ENCODE measurements around the gene C16orf74. TPM values are rescaled to one million over a fixed set of nuclear protein-coding genes. Genes with fewer than 3 reads are reported as not detected.
A peak's percentile ranks its signal among the peaks of the same experiment; 100 is the strongest.

C16orf74 gene
- total RNA-seq, 1 donor from 2014 or later, result not detected

DNA sequence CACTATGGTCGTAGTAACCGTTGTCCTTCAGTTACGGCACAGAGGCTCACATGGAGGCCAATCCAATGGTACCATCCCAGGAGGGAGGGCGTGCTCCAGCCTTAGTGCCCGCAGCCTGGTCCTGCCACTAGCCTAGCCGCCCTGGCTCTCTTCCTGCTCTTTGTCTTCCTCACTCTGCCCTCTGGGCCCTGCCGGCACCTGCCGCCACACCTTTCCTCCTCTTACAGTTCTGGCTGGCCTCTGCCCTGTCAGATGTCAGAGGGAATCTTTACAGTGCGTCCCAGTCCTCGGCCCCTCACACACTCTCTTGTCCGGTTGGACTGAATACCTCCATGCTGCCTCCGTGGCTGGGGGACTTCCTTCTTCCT lies 85.5 kb downstream of the C16orf74 start:
- H3K27ac Mint-ChIP-seq, result no peak overlapping the region
- DNase-seq (ENCODE audit: low spot score), result no peak
- H3K4me1 Mint-ChIP-seq (ENCODE audit: low read depth), result no peaks in the 10 kb centered on the region
- no peaks in the 10 kb centered on the region for H3K27me3 Mint-ChIP-seq (ENCODE audit: low read depth)
- no peaks in the 10 kb centered on the region for H3K9me3 Mint-ChIP-seq
- H3K4me3 Mint-ChIP-seq (ENCODE audit: low read depth), result no peak overlapping the region
- peaks cover 73% of the 10 kb centered on the region for H3K36me3 Mint-ChIP-seq (ENCODE audit: low read depth)
- intact Hi-C loops (cut with micrococcal nuclease), result no loop called here

DNA sequence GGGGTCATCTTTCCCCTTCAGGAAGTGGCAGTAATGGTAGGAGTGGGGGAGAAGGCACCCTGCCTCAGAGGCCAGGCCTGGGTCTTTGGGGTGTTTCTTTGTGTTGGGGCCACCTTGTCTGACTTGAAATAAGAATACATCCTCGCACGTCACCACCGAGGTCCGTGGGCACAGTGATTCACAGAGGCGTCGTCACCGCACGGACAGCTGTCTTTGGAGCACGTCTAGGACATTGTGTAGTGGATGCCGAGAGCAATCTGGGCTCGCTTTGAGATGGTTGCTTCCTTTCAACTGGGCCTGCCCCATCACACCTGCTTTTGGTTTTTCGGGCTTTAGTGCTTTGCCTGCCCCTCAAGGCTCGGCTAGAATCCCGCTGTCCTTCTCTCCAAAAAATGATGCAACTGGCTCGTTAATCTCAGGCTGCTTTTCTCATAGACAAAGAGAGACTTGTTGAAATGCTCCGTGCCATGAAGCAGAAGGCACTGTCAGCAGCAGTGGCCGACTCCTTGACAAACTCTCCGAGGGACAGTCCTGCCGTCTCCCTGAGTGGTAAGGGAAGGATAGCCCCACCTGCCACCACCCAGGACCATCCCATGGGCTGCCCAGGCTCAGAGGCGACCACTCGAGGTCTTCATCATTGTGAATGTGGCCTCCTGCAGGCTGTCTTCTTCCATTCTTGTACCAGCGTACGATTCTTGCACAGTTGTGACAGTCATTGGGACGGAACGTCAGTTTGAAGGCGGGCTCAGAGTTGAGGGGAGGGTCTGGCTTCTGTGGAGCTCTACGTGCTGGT lies 86.1 kb downstream of the C16orf74 start:
- Mint-ChIP-seq H3K36me3 (ENCODE audit: low read depth) (peaks cover 69% of the 10 kb centered on the region), H3K9me3 (no peaks in the 10 kb centered on the region), H3K27ac (no peak overlapping the region), H3K4me3 (ENCODE audit: low read depth) (no peak overlapping the region), H3K4me1 (ENCODE audit: low read depth) (no peaks in the 10 kb centered on the region), H3K27me3 (ENCODE audit: low read depth) (no peaks in the 10 kb centered on the region)
- no peak for DNase-seq (ENCODE audit: low spot score)
- intact Hi-C loops (cut with micrococcal nuclease), result no loop called here

DNA sequence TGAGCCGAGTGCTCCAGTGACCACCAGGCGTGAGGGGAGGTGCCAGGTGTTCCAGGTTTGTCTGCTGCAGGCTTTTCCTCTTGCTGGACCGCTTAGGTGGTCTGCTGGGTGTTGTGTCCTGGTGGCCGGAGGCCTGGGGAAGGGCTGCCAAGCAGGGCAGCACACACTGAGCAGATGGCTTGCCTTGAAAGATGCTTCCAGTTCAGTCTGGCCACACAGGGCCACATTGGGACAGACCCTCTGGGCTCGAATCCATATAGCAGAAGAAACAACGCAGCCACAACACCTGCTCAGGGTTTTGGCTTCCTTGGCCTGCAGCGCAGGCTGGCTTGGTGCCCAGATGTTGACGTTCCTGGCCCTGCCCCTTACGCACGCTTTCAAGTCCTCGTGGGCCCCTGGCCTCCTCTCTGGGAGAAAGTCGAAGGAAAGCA lies 87.0 kb downstream of the C16orf74 start:
- intact Hi-C loops (cut with micrococcal nuclease), result no loop called here
- no peak for DNase-seq (ENCODE audit: low spot score)
- Mint-ChIP-seq H3K27me3 (ENCODE audit: low read depth) (no peaks in the 10 kb centered on the region), H3K4me3 (ENCODE audit: low read depth) (no peak overlapping the region), H3K9me3 (no peaks in the 10 kb centered on the region), H3K27ac (no peak overlapping the region), H3K36me3 (ENCODE audit: low read depth) (peaks cover 65% of the 10 kb centered on the region), H3K4me1 (ENCODE audit: low read depth) (no peaks in the 10 kb centered on the region)

DNA sequence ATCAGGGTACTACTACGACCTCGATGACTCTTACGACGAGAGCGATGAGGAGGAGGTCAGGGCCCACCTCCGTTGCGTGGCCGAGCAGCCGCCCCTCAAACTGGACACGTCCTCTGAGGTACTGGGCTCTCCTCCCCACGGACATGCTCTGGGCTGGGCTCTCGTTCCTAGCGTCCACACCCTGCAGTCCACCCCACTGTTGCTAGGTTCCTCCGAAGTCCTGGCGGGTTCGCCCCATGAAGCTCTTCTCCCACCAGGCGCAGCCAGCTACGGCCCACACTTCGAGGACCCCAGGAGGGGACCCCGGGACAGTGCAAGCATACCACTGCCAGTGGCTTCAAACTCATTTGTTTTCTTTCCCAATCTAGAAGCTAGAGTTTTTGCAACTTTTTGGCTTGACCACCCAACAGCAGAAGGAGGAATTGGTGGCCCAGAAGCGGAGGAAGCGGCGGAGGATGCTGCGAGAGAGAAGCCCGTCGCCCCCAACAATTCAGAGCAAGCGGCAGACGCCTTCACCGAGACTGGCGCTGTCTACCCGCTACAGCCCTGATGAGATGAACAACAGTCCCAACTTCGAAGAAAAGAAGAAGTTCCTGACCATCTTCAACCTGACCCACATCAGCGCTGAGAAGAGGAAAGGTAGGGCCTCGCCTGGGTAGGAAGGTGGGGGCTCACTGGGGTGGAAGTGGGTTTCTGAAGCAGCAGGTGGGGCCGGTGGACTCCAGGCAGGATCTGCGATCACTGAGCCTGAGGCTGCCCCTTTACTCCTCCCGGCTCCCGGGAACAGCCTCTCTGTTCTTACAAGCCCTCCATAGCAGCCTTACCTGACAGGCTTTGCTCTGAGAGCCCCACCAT lies 87.7 kb downstream of the C16orf74 start:
- H3K9me3 Mint-ChIP-seq, result no peaks in the 10 kb centered on the region

DNA sequence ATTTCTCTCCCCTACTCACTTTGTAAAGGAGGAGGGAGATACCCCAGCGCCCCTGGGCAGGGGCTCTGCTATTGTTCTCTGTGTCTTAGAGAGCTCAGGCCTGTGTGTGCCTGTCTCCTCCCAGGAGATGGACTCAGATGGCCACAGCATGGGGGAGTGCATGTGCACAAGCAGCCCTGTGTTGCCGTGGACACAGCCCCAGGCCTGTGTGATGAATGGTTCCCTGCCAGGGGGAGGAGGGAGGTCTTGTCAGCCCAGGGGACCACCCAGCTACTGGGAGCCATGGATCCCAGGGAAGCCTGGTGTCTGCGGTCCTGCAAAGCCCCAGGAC lies 88.4 kb downstream of the C16orf74 start:
- intact Hi-C loops (cut with micrococcal nuclease), result no loop called here

More for the DNA sequence above, 87.7 kb downstream of the C16orf74 start:
- intact Hi-C loops (cut with micrococcal nuclease), result no loop called here
- H3K36me3 Mint-ChIP-seq (ENCODE audit: low read depth), result peaks cover 60% of the 10 kb centered on the region
- DNase-seq (ENCODE audit: low spot score), result no peak
- no peak overlapping the region for H3K4me3 Mint-ChIP-seq (ENCODE audit: low read depth)
- H3K4me1 Mint-ChIP-seq (ENCODE audit: low read depth), result no peaks in the 10 kb centered on the region
- no peaks in the 10 kb centered on the region for H3K27me3 Mint-ChIP-seq (ENCODE audit: low read depth)
- no peak overlapping the region for H3K27ac Mint-ChIP-seq

DNA sequence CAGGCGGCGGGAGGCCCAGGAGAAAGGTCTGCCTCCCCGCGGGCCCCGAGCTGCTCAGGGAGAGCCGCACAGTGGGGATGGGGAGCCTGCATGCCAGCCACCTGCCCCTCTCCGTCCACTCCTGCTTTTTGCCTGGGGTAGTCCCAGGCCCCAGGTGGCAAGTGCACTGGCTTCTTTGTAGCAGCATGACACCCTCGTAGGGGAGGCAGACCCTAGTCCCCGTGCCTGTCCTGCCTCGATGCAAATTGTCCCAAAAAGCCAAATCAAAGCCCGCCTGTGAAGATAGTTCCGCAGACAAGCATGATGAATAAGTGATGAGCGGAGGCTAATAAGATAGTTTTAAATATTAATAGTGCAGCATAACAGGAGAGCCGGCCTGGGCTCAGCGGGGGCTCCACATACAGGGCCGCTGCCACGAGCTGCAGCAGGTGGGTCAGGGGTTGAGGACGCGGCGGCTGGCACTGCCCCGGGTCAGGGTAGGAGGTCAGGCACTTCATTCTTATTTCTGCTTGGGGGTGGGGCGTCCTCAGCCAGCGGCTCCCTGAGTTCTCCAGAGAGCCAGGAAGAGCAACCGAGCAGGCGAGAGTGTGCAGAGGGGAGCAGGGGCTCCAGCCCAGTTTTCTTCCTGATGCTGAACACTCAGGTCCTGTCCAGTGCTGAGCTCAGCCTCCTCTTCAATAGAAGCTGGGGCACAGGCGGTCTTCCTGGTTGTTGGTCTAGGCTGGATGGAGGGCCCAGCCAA lies 89.0 kb downstream of the C16orf74 start:
- intact Hi-C loops (cut with micrococcal nuclease), result no loop called here
- no peaks in the 10 kb centered on the region for H3K27me3 Mint-ChIP-seq (ENCODE audit: low read depth)
- peaks cover 58% of the 10 kb centered on the region for H3K36me3 Mint-ChIP-seq (ENCODE audit: low read depth)
- H3K9me3 Mint-ChIP-seq, result no peaks in the 10 kb centered on the region
- DNase-seq (ENCODE audit: low spot score), result no peak
- no peak overlapping the region for H3K27ac Mint-ChIP-seq
- no peaks in the 10 kb centered on the region for H3K4me1 Mint-ChIP-seq (ENCODE audit: low read depth)
- H3K4me3 Mint-ChIP-seq (ENCODE audit: low read depth), result no peak overlapping the region

More for the DNA sequence above, 88.4 kb downstream of the C16orf74 start:
- H3K4me1 Mint-ChIP-seq (ENCODE audit: low read depth), result no peaks in the 10 kb centered on the region
- H3K27ac Mint-ChIP-seq, result no peak overlapping the region
- H3K4me3 Mint-ChIP-seq (ENCODE audit: low read depth), result no peak overlapping the region
- no peak for DNase-seq (ENCODE audit: low spot score)
- H3K27me3 Mint-ChIP-seq (ENCODE audit: low read depth), result no peaks in the 10 kb centered on the region
- H3K9me3 Mint-ChIP-seq, result no peaks in the 10 kb centered on the region
- H3K36me3 Mint-ChIP-seq (ENCODE audit: low read depth), result peaks cover 56% of the 10 kb centered on the region

DNA sequence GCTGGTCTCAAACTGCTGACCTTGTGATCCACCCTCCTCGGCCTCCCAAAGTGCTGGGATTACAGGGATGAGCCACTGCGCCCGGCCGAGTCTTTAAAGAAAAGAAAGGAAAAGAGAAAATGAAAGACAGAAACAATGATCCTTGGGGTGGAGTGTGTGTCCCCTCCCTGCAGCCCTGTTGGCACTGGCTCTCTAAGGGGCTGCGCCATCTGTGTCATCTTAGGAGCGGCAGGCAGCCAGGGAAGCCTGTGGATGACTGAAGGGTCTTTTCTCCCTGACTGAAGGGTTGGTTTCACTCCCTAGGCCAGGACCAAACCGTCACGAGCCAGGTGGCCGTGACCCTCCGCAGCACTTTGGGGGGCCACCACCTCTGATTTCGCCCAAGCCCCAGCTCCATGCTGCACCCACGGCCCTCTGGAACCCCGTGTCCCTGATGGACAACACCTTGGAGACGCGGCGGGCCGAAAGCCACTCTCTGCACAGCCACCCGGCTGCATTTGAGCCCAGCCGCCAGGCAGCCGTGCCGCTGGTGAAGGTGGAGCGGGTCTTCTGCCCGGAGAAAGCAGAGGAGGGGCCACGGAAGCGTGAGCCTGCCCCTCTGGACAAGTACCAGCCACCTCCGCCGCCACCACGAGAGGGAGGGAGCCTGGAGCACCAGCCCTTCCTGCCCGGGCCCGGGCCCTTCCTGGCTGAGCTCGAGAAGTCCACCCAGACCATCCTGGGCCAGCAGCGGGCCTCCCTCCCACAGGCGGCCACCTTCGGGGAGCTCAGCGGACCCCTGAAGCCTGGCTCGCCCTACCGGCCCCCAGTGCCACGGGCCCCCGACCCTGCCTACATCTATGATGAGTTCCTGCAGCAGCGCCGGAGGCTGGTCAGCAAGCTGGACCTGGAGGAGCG lies 89.8 kb downstream of the C16orf74 start:
- H3K36me3 Mint-ChIP-seq (ENCODE audit: low read depth), result peaks cover 56% of the 10 kb centered on the region
- H3K4me1 Mint-ChIP-seq (ENCODE audit: low read depth), result no peaks in the 10 kb centered on the region
- H3K9me3 Mint-ChIP-seq, result no peaks in the 10 kb centered on the region
- H3K27me3 Mint-ChIP-seq (ENCODE audit: low read depth), result no peaks in the 10 kb centered on the region
- no peak for DNase-seq (ENCODE audit: low spot score)
- no peak overlapping the region for H3K4me3 Mint-ChIP-seq (ENCODE audit: low read depth)
- intact Hi-C loops (cut with micrococcal nuclease), result no loop called here
- no peak overlapping the region for H3K27ac Mint-ChIP-seq

DNA sequence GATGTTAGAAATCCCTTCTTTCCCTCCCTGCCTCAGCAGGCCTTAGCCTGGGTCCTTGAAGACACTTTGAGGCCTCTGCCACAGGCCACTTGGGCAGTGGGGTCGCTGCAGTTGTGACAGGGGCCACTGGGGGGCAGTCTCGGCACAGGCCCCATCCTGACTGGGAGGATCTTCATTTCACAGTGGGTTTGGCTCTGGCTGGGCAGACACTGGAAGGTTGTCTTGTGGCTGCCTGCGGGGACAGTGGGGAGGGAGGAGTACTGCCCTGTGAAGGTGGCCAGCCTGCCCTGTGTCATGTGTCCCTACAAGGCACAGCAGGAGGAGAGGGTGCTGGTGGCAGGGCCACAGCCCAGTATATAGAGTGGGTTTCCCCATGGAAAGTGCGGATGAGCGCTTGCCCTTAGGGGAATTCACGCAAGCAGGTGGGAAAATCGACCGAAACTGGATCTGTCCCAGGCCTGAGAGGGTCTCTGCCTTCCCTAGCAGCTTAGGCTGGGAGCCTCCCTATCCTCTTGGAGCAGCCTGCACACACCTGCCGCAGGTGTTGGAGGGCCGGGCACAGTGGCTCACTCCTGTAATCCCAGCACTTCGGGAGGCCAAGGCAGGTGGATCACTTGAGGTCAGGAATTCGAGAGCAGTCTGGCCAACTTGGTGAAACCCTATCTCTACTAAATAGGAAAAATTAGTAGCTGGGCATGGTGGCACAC lies 90.9 kb downstream of the C16orf74 start:
- intact Hi-C loops (cut with micrococcal nuclease), result loop anchor here (1.0 kb wide), 1 partner anchor 58 kb away; no protein-coding TSS in a partner anchor
- Mint-ChIP-seq H3K36me3 (ENCODE audit: low read depth) (peaks cover 46% of the 10 kb centered on the region), H3K27ac (no peak overlapping the region)

DNA sequence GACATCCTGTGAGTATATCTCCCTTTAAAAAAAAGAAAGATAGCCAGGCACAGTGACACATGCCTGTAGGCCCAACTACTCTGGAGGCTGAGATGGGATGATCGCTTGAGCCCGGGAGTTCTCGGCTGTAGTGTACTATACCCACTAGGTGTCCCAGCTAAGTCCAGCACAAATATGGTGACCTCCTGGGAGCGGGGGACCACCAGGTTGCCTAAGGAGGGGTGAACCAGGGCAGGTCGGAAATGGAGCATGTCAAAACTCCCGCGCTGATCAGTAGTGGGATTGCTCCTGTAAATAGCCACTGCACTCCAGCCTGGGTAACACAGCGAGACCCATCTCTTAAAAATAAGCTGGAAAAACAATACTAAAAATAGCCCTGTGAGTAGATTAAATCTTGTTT lies 91.6 kb downstream of the C16orf74 start:
- DNase-seq (ENCODE audit: low spot score), result no peak
- H3K9me3 Mint-ChIP-seq, result no peaks in the 10 kb centered on the region
- H3K36me3 Mint-ChIP-seq (ENCODE audit: low read depth), result peaks cover 40% of the 10 kb centered on the region
- no peaks in the 10 kb centered on the region for H3K27me3 Mint-ChIP-seq (ENCODE audit: low read depth)
- intact Hi-C loops (cut with micrococcal nuclease), result loop anchor here (1.0 kb wide), 1 partner anchor 59 kb away; no protein-coding TSS in a partner anchor
- no peaks in the 10 kb centered on the region for H3K4me1 Mint-ChIP-seq (ENCODE audit: low read depth)
- no peak overlapping the region for H3K4me3 Mint-ChIP-seq (ENCODE audit: low read depth)
- no peak overlapping the region for H3K27ac Mint-ChIP-seq

More for the DNA sequence above, 90.9 kb downstream of the C16orf74 start:
- no peaks in the 10 kb centered on the region for H3K27me3 Mint-ChIP-seq (ENCODE audit: low read depth)
- no peak overlapping the region for H3K4me3 Mint-ChIP-seq (ENCODE audit: low read depth)
- H3K9me3 Mint-ChIP-seq, result no peaks in the 10 kb centered on the region
- H3K4me1 Mint-ChIP-seq (ENCODE audit: low read depth), result no peaks in the 10 kb centered on the region
- peak; percentile 40 for DNase-seq (ENCODE audit: low spot score)

DNA sequence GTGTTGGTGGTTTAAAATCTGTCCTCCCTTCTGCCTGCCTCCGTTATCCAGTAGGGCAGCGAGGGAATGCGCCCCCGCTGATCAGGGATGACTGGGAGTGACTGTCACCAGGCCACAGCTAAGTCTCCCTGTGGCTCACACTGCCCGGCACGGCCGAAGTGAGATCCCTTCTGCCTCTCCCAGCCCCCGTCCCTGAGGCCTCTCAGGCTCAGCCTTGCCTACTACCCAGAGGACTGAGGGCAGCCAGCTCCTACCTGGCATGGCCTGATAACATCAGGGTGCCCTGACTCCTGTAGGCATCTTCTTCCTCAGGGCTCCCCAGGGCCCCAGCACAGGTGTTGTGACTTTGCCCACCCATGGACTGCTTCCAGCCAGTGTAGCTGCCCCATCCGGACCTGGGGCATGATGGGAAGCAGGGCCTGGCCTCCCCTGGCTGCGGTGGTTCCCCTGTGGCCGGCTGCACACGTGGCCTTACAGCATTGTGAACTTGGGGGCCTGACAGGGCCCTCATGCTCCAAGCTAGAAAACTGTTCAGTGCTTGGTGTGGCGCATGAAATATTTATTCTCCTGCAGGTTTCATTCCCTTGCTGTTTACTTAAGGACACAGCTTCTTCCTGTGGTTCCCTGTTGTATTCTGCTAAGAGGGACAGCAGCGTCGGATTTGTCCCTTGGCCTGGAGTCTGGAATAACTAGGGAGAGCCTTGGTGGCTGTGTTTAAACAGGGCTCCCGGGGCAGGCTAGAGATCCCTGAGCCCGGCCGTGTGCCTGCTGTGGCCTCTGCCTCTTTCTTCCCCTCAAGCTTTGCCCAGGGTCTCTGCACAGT lies 92.2 kb downstream of the C16orf74 start:
- H3K27ac Mint-ChIP-seq, result no peak overlapping the region
- no peaks in the 10 kb centered on the region for H3K4me1 Mint-ChIP-seq (ENCODE audit: low read depth)
- no peaks in the 10 kb centered on the region for H3K9me3 Mint-ChIP-seq
- H3K27me3 Mint-ChIP-seq (ENCODE audit: low read depth), result no peaks in the 10 kb centered on the region
- H3K4me3 Mint-ChIP-seq (ENCODE audit: low read depth), result no peak overlapping the region
- DNase-seq (ENCODE audit: low spot score), result no peak
- intact Hi-C loops (cut with micrococcal nuclease), result loop anchor here (1.0 kb wide), 1 partner anchor 60 kb away; no protein-coding TSS in a partner anchor
- H3K36me3 Mint-ChIP-seq (ENCODE audit: low read depth), result peaks cover 36% of the 10 kb centered on the region

DNA sequence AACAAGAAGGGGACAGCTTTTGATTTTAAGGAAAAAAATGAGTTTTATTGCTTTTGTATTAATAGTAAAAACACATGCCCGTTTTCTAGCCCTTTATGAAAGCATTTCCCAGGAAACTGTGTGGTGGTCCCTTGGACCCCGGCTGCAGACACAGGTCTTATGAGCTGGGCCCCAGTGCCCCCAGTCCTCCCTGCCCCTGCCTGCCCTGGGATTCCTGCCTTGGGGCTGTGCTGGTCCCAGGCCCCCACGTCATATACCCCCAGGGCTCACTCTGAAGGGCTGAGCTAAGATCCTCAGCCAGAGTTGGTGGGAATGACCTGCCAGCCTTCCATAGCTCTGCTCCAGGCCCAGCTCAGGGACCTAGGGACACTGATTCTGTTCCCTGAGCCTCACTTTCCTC lies 92.9 kb downstream of the C16orf74 start:
- no peak for DNase-seq (ENCODE audit: low spot score)
- H3K27ac Mint-ChIP-seq, result no peak overlapping the region
- peaks cover 31% of the 10 kb centered on the region for H3K36me3 Mint-ChIP-seq (ENCODE audit: low read depth)
- no peak overlapping the region for H3K4me3 Mint-ChIP-seq (ENCODE audit: low read depth)
- intact Hi-C loops (cut with micrococcal nuclease), result no loop called here
- H3K4me1 Mint-ChIP-seq (ENCODE audit: low read depth), result no peaks in the 10 kb centered on the region
- no peaks in the 10 kb centered on the region for H3K27me3 Mint-ChIP-seq (ENCODE audit: low read depth)
- H3K9me3 Mint-ChIP-seq, result no peaks in the 10 kb centered on the region

Measured in activated T-helper 2 cell treated with anti-CD3 and anti-CD28 coated beads, Interferon-gamma antibody, Interleukin-2, Interleukin-4, amounts not matched to agents 10 μg/mL and 5 μg/mL and 100 μg/mL, durations not matched to agents 14 hours and 24 hours and 36 hours (primary cell).